Measurements from ENCODE around the gene EPB41L2.

Gene EPB41L2

GRCh38 chr6:131068165-131068564, 5.1 kb upstream of the EPB41L2 start:
- no peak for TF ChIP-seq CTCF (IDR thresholded peaks at IDR 0.05; ENCODE audit: extremely low read depth, missing control alignments)
- no peak for DNase-seq (ENCODE audit: low spot score)

GRCh38 chr6:131067521-131067920, 4.5 kb upstream of the EPB41L2 start:
- no peak for TF ChIP-seq CTCF (IDR thresholded peaks at IDR 0.05; ENCODE audit: extremely low read depth, missing control alignments)
- DNase-seq (ENCODE audit: low spot score), result no peak

GRCh38 chr6:131065824-131066171, 2.8 kb upstream of the EPB41L2 start:
- no peak for DNase-seq (ENCODE audit: low spot score)
- no peak for TF ChIP-seq CTCF (IDR thresholded peaks at IDR 0.05; ENCODE audit: extremely low read depth, missing control alignments)

- TF ChIP-seq CTCF (IDR thresholded peaks at IDR 0.05; ENCODE audit: extremely low read depth, missing control alignments), result no peak
- DNase-seq (ENCODE audit: low spot score), result no peak
These were observed 2.2 kb upstream of the EPB41L2 start for GRCh38 chr6:131065112-131065823.

- no peak for TF ChIP-seq CTCF (IDR thresholded peaks at IDR 0.05; ENCODE audit: extremely low read depth, missing control alignments)
- peak; percentile 39 for DNase-seq (ENCODE audit: low spot score)
These were observed 773 bp upstream of the EPB41L2 start for GRCh38 chr6:131063764-131064272.

GRCh38 chr6:131062241-131063027, 611 bp downstream of the EPB41L2 start:
- no peak for TF ChIP-seq CTCF (IDR thresholded peaks at IDR 0.05; ENCODE audit: extremely low read depth, missing control alignments)
- DNase-seq (ENCODE audit: low spot score), result peak; percentile 42

- TF ChIP-seq CTCF (IDR thresholded peaks at IDR 0.05; ENCODE audit: extremely low read depth, missing control alignments), result no peak
- no peak for DNase-seq (ENCODE audit: low spot score)
These were observed 1.3 kb downstream of the EPB41L2 start for GRCh38 chr6:131061751-131062119.

Data from GM20000 (cell line).